ENCODE results near the gene SRGAP3. TPM values are rescaled to one million over a fixed set of nuclear protein-coding genes. Genes with fewer than 3 reads are reported as not detected.

The SRGAP3 gene
- total and polyA plus RNA-seq, 3 experiments from 2014 or later = 0.84 to 2.1 (median 1.1) TPM

DNA sequence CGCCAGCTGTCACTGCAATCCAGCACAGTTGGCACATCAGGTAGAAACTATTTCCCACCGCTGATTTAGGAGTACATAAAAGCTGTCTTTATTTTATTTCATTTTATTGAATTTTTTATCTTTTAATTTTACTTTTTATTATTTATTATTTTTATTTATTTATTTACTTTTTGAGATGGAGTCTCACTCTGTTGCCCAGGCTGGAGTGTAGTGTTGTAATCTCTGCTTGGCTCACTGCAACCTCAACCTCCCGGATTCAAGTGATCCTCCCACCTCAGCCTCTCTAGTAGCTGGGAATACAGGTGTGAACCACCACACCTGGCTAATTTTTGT, 31.0 kb downstream of the SRGAP3 start:
- no peak for DNase-seq
- Mint-ChIP-seq H3K27ac (no peak overlapping the region), H3K4me3 (no peak overlapping the region), H3K27me3 (no peaks in the 10 kb centered on the region), H3K4me1 (no peaks in the 10 kb centered on the region), H3K9me3 (no peaks in the 10 kb centered on the region), H3K36me3 (peaks cover 0 to 2% (median 0%) of the 10 kb centered on the region in 3 donors)
- H3K27ac ChIP-seq (ENCODE audit: low read depth, low read length) = no peak overlapping the region
- no peaks in the 10 kb centered on the region for H3K27me3 ChIP-seq (ENCODE audit: insufficient read depth, low read length, poor library complexity, severe bottlenecking)
- H3K36me3 ChIP-seq (ENCODE audit: insufficient read depth, low read length) = no peaks in the 10 kb centered on the region
- no peaks in the 10 kb centered on the region for H3K4me1 ChIP-seq (ENCODE audit: insufficient read depth, low read length)
- no peak overlapping the region for H3K4me3 ChIP-seq (ENCODE audit: low read length)
- H3K9me3 ChIP-seq (ENCODE audit: low read length) = no peaks in the 10 kb centered on the region
- ChIA-PET POLR2A (no interaction called here), CTCF (no interaction called here)

DNA sequence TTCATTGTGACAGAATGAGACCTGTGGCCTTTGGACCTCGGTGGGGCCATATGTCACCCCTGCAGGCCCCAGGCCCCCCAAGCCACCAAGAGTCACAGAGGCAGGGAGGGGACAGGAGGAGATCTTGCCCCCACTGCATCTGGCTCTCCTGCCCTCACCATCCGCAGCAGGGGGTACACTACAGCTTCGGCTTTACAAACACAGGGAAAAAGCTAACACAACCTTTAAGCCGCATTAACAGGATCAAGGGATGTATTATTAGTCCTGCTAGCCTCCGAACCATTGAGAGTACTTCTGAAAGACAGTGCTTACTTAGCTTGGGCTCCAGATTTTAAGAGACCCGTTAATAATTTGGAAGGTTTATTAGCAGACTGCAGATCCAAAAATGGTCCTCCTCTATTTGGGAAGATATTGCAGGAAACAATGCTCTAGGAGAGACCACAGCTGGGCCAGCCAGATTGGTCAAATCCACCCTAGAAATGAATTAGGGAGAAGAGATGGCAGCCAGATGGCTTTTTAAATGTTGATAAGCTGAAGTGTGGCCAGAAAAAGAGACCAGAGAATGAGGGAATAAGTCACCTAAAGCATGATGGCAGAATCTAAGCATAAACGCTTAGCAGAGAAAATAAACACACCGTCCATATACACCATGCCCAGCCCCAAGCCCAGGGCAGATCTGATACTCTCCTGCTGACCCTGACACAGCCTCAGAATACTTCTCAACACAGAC, 31.5 kb downstream of the SRGAP3 start:
- peaks cover 0 to 2% of the 10 kb centered on the region in 2 donors for H3K27me3 Mint-ChIP-seq
- DNase-seq = no peak
- Histone ChIP-seq H3K4me1 (ENCODE audit: insufficient read depth, low read length) (no peaks in the 10 kb centered on the region), H3K36me3 (ENCODE audit: insufficient read depth, low read length) (no peaks in the 10 kb centered on the region), H3K27me3 (ENCODE audit: insufficient read depth, low read length, poor library complexity, severe bottlenecking) (no peaks in the 10 kb centered on the region), H3K27ac (ENCODE audit: low read depth, low read length) (no peak overlapping the region), H3K9me3 (ENCODE audit: low read length) (no peaks in the 10 kb centered on the region), H3K4me3 (ENCODE audit: low read length) (no peak overlapping the region)
- no peak overlapping the region for H3K4me3 Mint-ChIP-seq
- H3K27ac Mint-ChIP-seq = no peak overlapping the region
- H3K9me3 Mint-ChIP-seq = no peaks in the 10 kb centered on the region
- ChIA-PET CTCF (no interaction called here), POLR2A (no interaction called here)
- peaks cover 0 to 2% (median 0%) of the 10 kb centered on the region in 3 donors for H3K36me3 Mint-ChIP-seq
- no peaks in the 10 kb centered on the region for H3K4me1 Mint-ChIP-seq

DNA sequence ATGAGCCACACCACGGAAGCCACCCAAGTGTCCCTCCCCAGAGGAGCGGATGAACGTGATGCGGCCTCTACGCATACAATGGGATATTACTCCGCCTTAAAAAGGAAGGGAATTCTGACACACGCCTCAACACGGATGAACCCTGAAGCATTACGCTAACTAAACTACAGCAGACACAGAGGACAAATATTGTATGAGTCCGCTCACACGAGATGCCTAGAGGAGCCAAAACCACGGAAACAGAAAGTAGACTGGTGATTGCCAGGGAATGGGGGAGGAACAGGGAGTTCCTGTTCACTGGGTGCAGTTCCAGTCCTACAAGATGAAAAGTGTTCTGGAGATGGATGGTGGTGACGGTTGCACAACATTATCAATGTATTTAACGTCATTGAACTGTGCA, 32.7 kb downstream of the SRGAP3 start:
- H3K27ac ChIP-seq (ENCODE audit: low read depth, low read length) = no peak overlapping the region
- no peaks in the 10 kb centered on the region for H3K27me3 ChIP-seq (ENCODE audit: insufficient read depth, low read length, poor library complexity, severe bottlenecking)
- Mint-ChIP-seq H3K4me1 (no peaks in the 10 kb centered on the region), H3K27ac (no peak overlapping the region), H3K9me3 (no peaks in the 10 kb centered on the region), H3K4me3 (no peak overlapping the region), H3K27me3 (peaks cover 0 to 2% of the 10 kb centered on the region in 2 donors), H3K36me3 (peaks cover 0 to 2% (median 0%) of the 10 kb centered on the region in 3 donors)
- CTCF ChIA-PET = no interaction called here
- no peaks in the 10 kb centered on the region for H3K4me1 ChIP-seq (ENCODE audit: insufficient read depth, low read length)
- DNase-seq = no peak
- no peaks in the 10 kb centered on the region for H3K36me3 ChIP-seq (ENCODE audit: insufficient read depth, low read length)
- POLR2A ChIA-PET = no interaction called here
- no peak overlapping the region for H3K4me3 ChIP-seq (ENCODE audit: low read length)
- no peaks in the 10 kb centered on the region for H3K9me3 ChIP-seq (ENCODE audit: low read length)

DNA sequence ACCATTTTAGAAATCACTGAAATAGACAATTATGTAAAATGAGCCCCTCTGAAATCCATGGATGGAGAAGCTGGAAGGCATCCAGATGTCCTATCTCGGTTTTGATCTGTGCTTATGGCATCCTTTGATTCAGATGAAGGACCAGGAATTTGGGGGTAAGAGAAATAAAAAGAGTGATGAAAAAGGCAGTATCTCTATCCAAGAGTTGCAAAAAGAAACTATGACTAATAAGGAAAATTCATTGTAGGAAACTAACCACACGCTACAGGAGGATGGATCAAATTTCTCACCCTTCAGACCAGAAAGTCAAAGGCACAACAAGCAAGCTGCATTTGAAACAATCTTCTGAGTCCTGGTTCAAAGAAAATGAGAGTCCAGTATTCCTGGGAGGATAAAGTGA, 34.8 kb downstream of the SRGAP3 start:
- Histone ChIP-seq H3K27ac (ENCODE audit: low read depth, low read length) (no peak overlapping the region), H3K4me1 (ENCODE audit: insufficient read depth, low read length) (no peaks in the 10 kb centered on the region), H3K36me3 (ENCODE audit: insufficient read depth, low read length) (no peaks in the 10 kb centered on the region), H3K9me3 (ENCODE audit: low read length) (no peaks in the 10 kb centered on the region), H3K4me3 (ENCODE audit: low read length) (no peak overlapping the region), H3K27me3 (ENCODE audit: insufficient read depth, low read length, poor library complexity, severe bottlenecking) (no peaks in the 10 kb centered on the region)
- Mint-ChIP-seq H3K9me3 (no peaks in the 10 kb centered on the region), H3K36me3 (no peaks in the 10 kb centered on the region), H3K27me3 (peaks cover 0 to 2% of the 10 kb centered on the region in 2 donors), H3K27ac (no peak overlapping the region), H3K4me3 (no peak overlapping the region), H3K4me1 (no peaks in the 10 kb centered on the region)
- no peak for DNase-seq
- CTCF ChIA-PET = no interaction called here
- POLR2A ChIA-PET = no interaction called here

DNA sequence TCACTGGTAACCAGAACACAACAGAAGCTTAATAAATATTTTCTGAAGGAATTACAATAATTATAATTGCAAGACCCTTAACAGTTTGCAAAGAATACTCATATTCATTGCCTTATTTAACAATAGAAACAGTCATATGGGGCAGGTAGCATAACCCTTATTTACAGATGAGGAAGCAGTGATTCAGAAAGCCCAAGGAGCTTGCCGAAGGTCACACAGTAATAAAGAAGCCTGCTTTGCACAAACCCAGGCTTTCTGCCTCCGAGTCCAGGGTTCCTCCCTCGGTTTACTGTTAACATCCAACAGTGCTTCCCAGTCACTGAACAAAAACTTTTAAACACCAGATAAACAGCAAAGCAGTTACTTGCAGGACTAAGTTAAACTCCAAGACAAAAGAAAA, 35.3 kb downstream of the SRGAP3 start:
- Mint-ChIP-seq H3K9me3 (no peaks in the 10 kb centered on the region), H3K27ac (no peak overlapping the region)
- CTCF ChIA-PET = no interaction called here

DNA sequence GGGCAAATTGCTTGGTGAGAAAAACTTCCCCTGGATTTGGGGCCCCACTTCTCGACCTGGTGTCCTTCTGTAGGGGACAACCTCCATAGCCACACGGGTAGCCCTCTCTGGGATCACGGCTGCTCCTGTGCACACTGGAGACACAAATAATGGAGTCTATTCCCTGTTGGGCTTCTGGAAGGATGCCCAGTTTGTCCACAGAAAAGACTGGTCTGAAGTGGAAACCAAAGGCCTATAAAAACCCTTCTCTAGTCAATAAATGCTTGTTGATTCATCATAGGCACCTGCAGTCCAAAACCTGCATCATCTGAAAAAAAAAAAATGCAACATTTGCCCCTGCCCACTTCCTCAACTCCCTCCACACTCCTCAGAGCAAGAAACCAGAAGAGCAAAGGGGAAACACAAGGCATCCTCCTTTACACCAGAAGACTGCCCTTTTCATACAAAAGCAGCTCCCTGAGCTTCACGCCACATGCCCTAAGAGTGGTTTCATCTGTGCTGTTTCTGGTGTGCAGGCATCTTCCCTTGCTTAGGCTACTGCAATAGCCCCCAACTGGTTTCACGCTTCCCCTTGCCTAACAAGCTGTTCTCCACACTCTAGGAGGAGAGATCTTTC, 36.3 kb downstream of the SRGAP3 start:
- H3K4me1 ChIP-seq (ENCODE audit: insufficient read depth, low read length) = no peaks in the 10 kb centered on the region
- Mint-ChIP-seq H3K27me3 (peaks cover 0 to 2% of the 10 kb centered on the region in 2 donors), H3K4me1 (no peaks in the 10 kb centered on the region), H3K9me3 (no peaks in the 10 kb centered on the region), H3K36me3 (no peaks in the 10 kb centered on the region), H3K4me3 (no peak overlapping the region), H3K27ac (no peak overlapping the region)
- no peak overlapping the region for H3K27ac ChIP-seq (ENCODE audit: low read depth, low read length)
- no peaks in the 10 kb centered on the region for H3K27me3 ChIP-seq (ENCODE audit: insufficient read depth, low read length, poor library complexity, severe bottlenecking)
- ChIA-PET POLR2A (no interaction called here), CTCF (no interaction called here)
- no peak for DNase-seq
- H3K9me3 ChIP-seq (ENCODE audit: low read length) = no peaks in the 10 kb centered on the region
- H3K4me3 ChIP-seq (ENCODE audit: low read length) = no peak overlapping the region
- no peaks in the 10 kb centered on the region for H3K36me3 ChIP-seq (ENCODE audit: insufficient read depth, low read length)

More for the DNA sequence above, 35.3 kb downstream of the SRGAP3 start:
- no peak overlapping the region for H3K4me3 Mint-ChIP-seq
- H3K4me1 Mint-ChIP-seq = no peaks in the 10 kb centered on the region
- H3K9me3 ChIP-seq (ENCODE audit: low read length) = no peaks in the 10 kb centered on the region
- H3K27me3 ChIP-seq (ENCODE audit: insufficient read depth, low read length, poor library complexity, severe bottlenecking) = no peaks in the 10 kb centered on the region
- no peaks in the 10 kb centered on the region for H3K4me1 ChIP-seq (ENCODE audit: insufficient read depth, low read length)
- no peak overlapping the region for H3K27ac ChIP-seq (ENCODE audit: low read depth, low read length)
- H3K27me3 Mint-ChIP-seq = peaks cover 0 to 2% of the 10 kb centered on the region in 2 donors
- H3K4me3 ChIP-seq (ENCODE audit: low read length) = no peak overlapping the region
- POLR2A ChIA-PET = no interaction called here
- H3K36me3 Mint-ChIP-seq = no peaks in the 10 kb centered on the region
- no peak for DNase-seq
- H3K36me3 ChIP-seq (ENCODE audit: insufficient read depth, low read length) = no peaks in the 10 kb centered on the region

DNA sequence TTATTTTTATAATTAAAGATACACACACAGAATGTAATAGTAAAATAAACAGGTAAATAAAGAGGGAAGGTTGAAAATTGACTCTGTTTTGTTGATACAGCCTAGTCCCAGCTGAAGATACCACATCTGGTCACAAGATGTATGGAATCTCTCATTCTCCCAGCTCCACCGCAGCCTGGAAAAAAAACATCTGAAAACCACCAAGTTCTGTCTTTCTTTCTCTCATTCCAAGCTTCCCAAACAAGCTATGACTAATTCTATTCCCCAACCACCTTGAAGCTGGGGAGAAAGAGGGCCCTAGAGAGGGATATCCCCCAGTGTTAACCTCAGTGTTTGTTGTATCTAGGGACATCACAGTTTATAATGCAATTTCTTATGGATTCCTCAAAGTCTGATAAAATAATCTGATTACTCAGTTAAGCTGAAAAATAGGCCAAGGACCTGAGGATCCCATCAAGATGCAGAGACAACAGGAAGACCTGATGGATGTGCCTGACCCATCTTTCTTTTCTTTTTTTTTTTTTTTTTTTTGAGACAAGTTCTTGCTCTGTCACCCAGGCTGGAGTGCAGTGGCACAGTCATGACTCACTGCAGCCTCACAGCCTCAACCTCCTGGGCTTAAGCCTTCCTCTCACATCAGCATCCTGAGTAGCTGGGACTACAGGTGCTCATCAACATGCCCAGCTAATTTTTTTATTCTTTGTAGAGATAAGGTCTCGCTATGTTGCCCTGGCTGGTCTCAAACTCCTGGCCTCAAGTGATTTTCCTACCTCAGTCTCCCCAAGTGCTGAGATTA, 38.1 kb downstream of the SRGAP3 start:
- Histone ChIP-seq H3K9me3 (ENCODE audit: low read length) (no peaks in the 10 kb centered on the region), H3K4me1 (ENCODE audit: insufficient read depth, low read length) (no peaks in the 10 kb centered on the region), H3K4me3 (ENCODE audit: low read length) (no peak overlapping the region), H3K27me3 (ENCODE audit: insufficient read depth, low read length, poor library complexity, severe bottlenecking) (no peaks in the 10 kb centered on the region), H3K36me3 (ENCODE audit: insufficient read depth, low read length) (no peaks in the 10 kb centered on the region), H3K27ac (ENCODE audit: low read depth, low read length) (no peak overlapping the region)
- CTCF ChIA-PET = no interaction called here
- POLR2A ChIA-PET = no interaction called here
- H3K9me3 Mint-ChIP-seq = no peaks in the 10 kb centered on the region
- no peak overlapping the region for H3K4me3 Mint-ChIP-seq
- no peak for DNase-seq
- H3K36me3 Mint-ChIP-seq = no peaks in the 10 kb centered on the region
- H3K27me3 Mint-ChIP-seq = peaks cover 2 to 6% of the 10 kb centered on the region in 2 donors
- no peak overlapping the region for H3K27ac Mint-ChIP-seq
- H3K4me1 Mint-ChIP-seq = no peaks in the 10 kb centered on the region

DNA sequence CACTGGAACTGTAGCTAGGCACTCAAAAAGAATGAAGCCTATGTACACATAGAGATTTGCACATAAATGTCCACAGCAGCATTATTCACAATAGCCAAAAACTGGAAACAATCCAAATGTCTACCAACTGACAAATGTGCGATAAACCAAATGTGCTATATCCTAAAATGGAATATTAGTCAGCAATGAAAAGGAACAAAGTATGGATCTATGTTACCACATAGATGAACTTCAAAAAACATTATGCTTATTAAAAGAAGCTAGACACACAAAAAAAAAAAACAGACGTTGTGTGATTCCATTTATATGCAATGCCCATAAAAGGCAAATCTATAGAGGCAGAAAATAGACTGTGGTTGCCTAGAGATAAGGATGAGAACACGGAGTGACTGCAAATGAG, 39.7 kb downstream of the SRGAP3 start:
- DNase-seq = no peak
- Histone ChIP-seq H3K27ac (ENCODE audit: low read depth, low read length) (no peak overlapping the region), H3K9me3 (ENCODE audit: low read length) (no peaks in the 10 kb centered on the region), H3K4me1 (ENCODE audit: insufficient read depth, low read length) (no peaks in the 10 kb centered on the region), H3K36me3 (ENCODE audit: insufficient read depth, low read length) (no peaks in the 10 kb centered on the region), H3K27me3 (ENCODE audit: insufficient read depth, low read length, poor library complexity, severe bottlenecking) (no peaks in the 10 kb centered on the region), H3K4me3 (ENCODE audit: low read length) (no peak overlapping the region)
- no peak overlapping the region for H3K4me3 Mint-ChIP-seq
- CTCF ChIA-PET = no interaction called here
- H3K27ac Mint-ChIP-seq = no peak overlapping the region
- peaks cover 3 to 6% of the 10 kb centered on the region in 2 donors for H3K27me3 Mint-ChIP-seq
- no peaks in the 10 kb centered on the region for H3K36me3 Mint-ChIP-seq
- H3K4me1 Mint-ChIP-seq = no peaks in the 10 kb centered on the region
- POLR2A ChIA-PET = no interaction called here
- H3K9me3 Mint-ChIP-seq = no peaks in the 10 kb centered on the region

All from CD8-positive, alpha-beta memory T cell (primary cell).